Adrenal gland (tissue), 5 donors: Measurements from ENCODE around the gene FBXL20.

ENCODE experiments used
- POLR2A ChIP-seq, 2 donors: fragments of 450-650 bp; IDR thresholded peaks; one replicate each; pipeline ENCODE4 v1.6.1; 2017; ENCODE audit warnings: antibody characterized with exemption in 2 of 2, mild to moderate bottlenecking in 2 of 2, moderate library complexity in 1 of 2
- TF ChIP-seq, protein P1 (sequence below), 6 experiments: fragments of 450-650 bp in 4 of 6; fragments of 200-600 bp in 2 of 6; sonication (generic) in 1 of 6; IDR thresholded peaks; 1 replicate in 5 of 6; 2 replicates in 1 of 6; pipeline versions ENCODE4 v1.5.1 to v1.8.0; 2016 to 2021; ENCODE audit warnings: antibody characterized with exemption in 6 of 6, mild to moderate bottlenecking in 2 of 6, moderate library complexity in 1 of 6
- donor health status: DM: no; HTN: no; CAD: no.

DNA sequence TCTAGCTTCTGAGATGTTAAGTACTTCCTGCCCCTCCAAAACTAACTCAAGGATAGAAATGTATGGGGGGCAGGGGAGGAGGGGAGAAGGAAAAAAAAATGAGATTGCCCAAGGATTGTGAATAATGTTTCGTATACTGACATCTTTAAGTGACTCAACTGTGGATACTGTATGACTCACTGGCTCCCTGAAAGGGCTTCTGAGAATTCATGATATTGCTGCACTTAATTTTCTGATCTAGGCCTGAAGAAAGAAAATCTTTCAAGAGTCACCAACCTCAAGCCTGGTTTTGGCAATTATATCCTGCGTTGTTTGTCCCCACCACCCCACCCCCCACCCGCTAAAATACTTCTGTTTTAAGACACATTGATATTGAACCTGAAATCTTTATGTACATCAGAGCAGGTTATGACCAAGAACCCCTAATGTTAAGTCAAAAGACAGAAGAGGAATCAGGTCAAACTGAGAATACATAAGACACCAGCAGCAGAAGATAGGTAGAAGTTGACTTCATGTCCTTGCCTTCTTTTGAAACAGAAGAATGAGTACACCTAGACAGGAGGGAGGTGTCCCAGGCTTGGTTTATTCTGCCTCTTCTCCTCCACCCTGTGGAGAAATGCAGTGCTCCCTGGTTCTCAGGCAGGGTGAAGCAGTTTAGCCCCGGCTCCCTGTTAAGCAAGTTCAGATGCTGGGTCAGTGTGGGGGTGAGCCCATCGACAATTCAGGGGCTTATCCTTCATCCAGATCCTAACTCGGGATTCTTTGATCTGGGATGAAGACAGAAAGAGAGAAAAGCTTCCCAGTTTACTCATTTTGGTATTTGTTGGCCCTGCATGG lies 3.3 kb upstream of the FBXL20 start:
- TF ChIP-seq POLR2A (IDR thresholded peaks at IDR 0.05), result no peak
- TF ChIP-seq, protein P1, sequence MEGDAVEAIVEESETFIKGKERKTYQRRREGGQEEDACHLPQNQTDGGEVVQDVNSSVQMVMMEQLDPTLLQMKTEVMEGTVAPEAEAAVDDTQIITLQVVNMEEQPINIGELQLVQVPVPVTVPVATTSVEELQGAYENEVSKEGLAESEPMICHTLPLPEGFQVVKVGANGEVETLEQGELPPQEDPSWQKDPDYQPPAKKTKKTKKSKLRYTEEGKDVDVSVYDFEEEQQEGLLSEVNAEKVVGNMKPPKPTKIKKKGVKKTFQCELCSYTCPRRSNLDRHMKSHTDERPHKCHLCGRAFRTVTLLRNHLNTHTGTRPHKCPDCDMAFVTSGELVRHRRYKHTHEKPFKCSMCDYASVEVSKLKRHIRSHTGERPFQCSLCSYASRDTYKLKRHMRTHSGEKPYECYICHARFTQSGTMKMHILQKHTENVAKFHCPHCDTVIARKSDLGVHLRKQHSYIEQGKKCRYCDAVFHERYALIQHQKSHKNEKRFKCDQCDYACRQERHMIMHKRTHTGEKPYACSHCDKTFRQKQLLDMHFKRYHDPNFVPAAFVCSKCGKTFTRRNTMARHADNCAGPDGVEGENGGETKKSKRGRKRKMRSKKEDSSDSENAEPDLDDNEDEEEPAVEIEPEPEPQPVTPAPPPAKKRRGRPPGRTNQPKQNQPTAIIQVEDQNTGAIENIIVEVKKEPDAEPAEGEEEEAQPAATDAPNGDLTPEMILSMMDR (IDR thresholded peaks at IDR 0.05), result no peak
